Esophagus muscularis mucosa (tissue), 4 donors: ENCODE measurements around the gene IQGAP1. TPM values are rescaled to one million over a fixed set of nuclear protein-coding genes. Genes with fewer than 3 reads are reported as not detected.
"Not testable (repeated sequence)": the region's sequence is repeated elsewhere in the genome, so short reads cannot be mapped to it uniquely, and the experiment has no call there.

Experiments
- DNase-seq: peaks from one replicate; pipeline ENCODE4 v3.0.0-alpha.2; 2017; ENCODE audit errors: extremely low spot score
- H3K27ac ChIP-seq, 4 donors: fragments of 200-600 bp; sonication (generic); replicated peaks in 1 of 4; 1 replicate in 3 of 4; 2 replicates in 1 of 4; pipeline ENCODE4 v1.5.1; 2016 to 2019; ENCODE audit warnings: mild to moderate bottlenecking in 1 of 4
- H3K27me3 ChIP-seq, 4 donors: fragments of 200-600 bp; sonication (generic); one replicate each; pipeline versions ENCODE4 v1.5.1 to v1.6.0; 2016 to 2019
- H3K36me3 ChIP-seq, 4 donors: fragments of 200-600 bp; sonication (generic); one replicate each; pipeline ENCODE4 v1.5.1; 2016 to 2019
- H3K4me1 ChIP-seq, 4 donors: fragments of 200-600 bp; sonication (generic); one replicate each; pipeline ENCODE4 v1.5.1; 2016 to 2019
- H3K4me3 ChIP-seq, 4 donors: fragments of 200-600 bp; sonication (generic); 1 replicate in 2 of 4; 2 replicates in 2 of 4; pipeline ENCODE4 v1.5.1; 2016 to 2019; ENCODE audit warnings: mild to moderate bottlenecking in 4 of 4, moderate library complexity in 1 of 4
- H3K9me3 ChIP-seq, 4 donors: fragments of 200-600 bp; sonication (generic); 1 replicate in 3 of 4; 2 replicates in 1 of 4; pipeline ENCODE4 v1.5.1; 2016 to 2019
- CTCF ChIP-seq, 3 experiments: fragments of 200-600 bp in 2 of 3; fragments of 450-650 bp in 1 of 3; sonication (generic) in 2 of 3; IDR thresholded peaks; one replicate each; pipeline ENCODE4 v1.5.1; 2017 to 2019; ENCODE audit warnings: antibody characterized with exemption in 3 of 3, mild to moderate bottlenecking in 2 of 3, moderate library complexity in 1 of 3
- EP300 ChIP-seq: sonication (generic); formaldehyde crosslinking; IDR thresholded peaks from one replicate; pipeline ENCODE4 v1.6.1; 2017; ENCODE audit warnings: antibody characterized with exemption
- POLR2A ChIP-seq: fragments of 450-650 bp; IDR thresholded peaks from one replicate; pipeline ENCODE4 v1.6.1; 2017; ENCODE audit warnings: antibody characterized with exemption, moderate library complexity, mild to moderate bottlenecking, low read depth
- POLR2AphosphoS5 ChIP-seq, 2 donors: sonication (generic); formaldehyde crosslinking; IDR thresholded peaks; one replicate each; pipeline ENCODE4 v1.6.1; 2017; ENCODE audit warnings: antibody characterized with exemption in 2 of 2
- WGBS: methylation state at CpG from one replicate; pipeline ENCODE4 v1.1.5; 2018; 5-methylcytosine and 5-hydroxymethylcytosine counted together
- intact Hi-C: fragments of 100-400 bp; cut with DNase I; formaldehyde crosslinking; loops from one replicate; pipeline ENCODE4 v1.15.1; 2023
- total RNA-seq, 4 donors: library from RNA; depleted of rRNA; stranded (reverse); fragments of >200 nt; gene quantifications; one replicate each; pipeline versions ENCODE4 v1.1.0 to v1.2.1, GENCODE V29; 2016

The IQGAP1 gene
- total RNA-seq, 4 donors from 2014 or later = 212 to 293 (median 251) TPM

- Histone ChIP-seq H3K4me1 (peaks cover 0 to 7% (median 0%) of the 10 kb centered on the region in 4 donors), H3K9me3 (no peaks in the 10 kb centered on the region), H3K4me3 (no peak overlapping the region), H3K27ac (no peak overlapping the region), H3K27me3 (no peaks in the 10 kb centered on the region), H3K36me3 (peaks cover 56 to 83% (median 78%) of the 10 kb centered on the region in 4 donors)
- DNase-seq = no peak
- WGBS = 89% methylated on average over 2 of the region's 2 CpGs
- intact Hi-C loops = no loop called here
- TF ChIP-seq POLR2AphosphoS5 (IDR thresholded peaks at IDR 0.05) = no peak
- no peak for TF ChIP-seq POLR2A
- no peak for TF ChIP-seq CTCF (IDR thresholded peaks at IDR 0.05)
- TF ChIP-seq EP300 = no peak
These were observed 112.1 kb downstream of the IQGAP1 start for GRCh38 chr15:90500171-90500570.

GRCh38 chr15:90501898-90502297, 113.9 kb downstream of the IQGAP1 start:
- Histone ChIP-seq H3K9me3 (no peaks in the 10 kb centered on the region), H3K4me1 (peaks cover 0 to 4% (median 0%) of the 10 kb centered on the region in 4 donors), H3K27ac (no peak overlapping the region), H3K36me3 (peaks cover 51 to 68% (median 64%) of the 10 kb centered on the region in 4 donors), H3K4me3 (no peak overlapping the region), H3K27me3 (no peaks in the 10 kb centered on the region)
- WGBS = 75% methylated on average over 4 of the region's 4 CpGs
- DNase-seq = no peak
- TF ChIP-seq EP300 (no peak), CTCF (IDR thresholded peaks at IDR 0.05) (no peak), POLR2AphosphoS5 (IDR thresholded peaks at IDR 0.05) (no peak), POLR2A (no peak)
- intact Hi-C loops = no loop called here

GRCh38 chr15:90510781-90511180, 122.7 kb downstream of the IQGAP1 start:
- H3K4me1 ChIP-seq, H3K4me3 ChIP-seq, H3K36me3 ChIP-seq, H3K27me3 ChIP-seq, intact Hi-C loops, H3K27ac ChIP-seq, H3K9me3 ChIP-seq, DNase-seq: not testable (repeated sequence)
- WGBS = 97% methylated on average over 5 of the region's 29 CpGs

GRCh38 chr15:90511211-90511618, 123.2 kb downstream of the IQGAP1 start:
- DNase-seq, H3K9me3 ChIP-seq, H3K27ac ChIP-seq, H3K4me1 ChIP-seq, H3K27me3 ChIP-seq, H3K36me3 ChIP-seq, intact Hi-C loops, H3K4me3 ChIP-seq: not testable (repeated sequence)
- 92% methylated on average over 13 of the region's 13 CpGs for WGBS

GRCh38 chr15:90512276-90512675, 124.2 kb downstream of the IQGAP1 start:
- no peak overlapping the region for H3K4me3 ChIP-seq
- H3K4me1 ChIP-seq = no peaks in the 10 kb centered on the region
- no peaks in the 10 kb centered on the region for H3K9me3 ChIP-seq
- WGBS = 75% methylated on average over 2 of the region's 2 CpGs
- H3K27ac ChIP-seq = no peak overlapping the region
- no peaks in the 10 kb centered on the region for H3K36me3 ChIP-seq
- H3K27me3 ChIP-seq = no peaks in the 10 kb centered on the region
- intact Hi-C loops = no loop called here
- TF ChIP-seq POLR2AphosphoS5 (IDR thresholded peaks at IDR 0.05) (no peak), CTCF (IDR thresholded peaks at IDR 0.05) (no peak), POLR2A (no peak), EP300 (no peak)
- no peak for DNase-seq

GRCh38 chr15:90512981-90513380, 124.9 kb downstream of the IQGAP1 start:
- no peaks in the 10 kb centered on the region for H3K36me3 ChIP-seq
- no peaks in the 10 kb centered on the region for H3K4me1 ChIP-seq
- no peak for TF ChIP-seq POLR2A
- no peak for TF ChIP-seq CTCF (IDR thresholded peaks at IDR 0.05)
- TF ChIP-seq POLR2AphosphoS5 (IDR thresholded peaks at IDR 0.05) = no peak
- no peak for TF ChIP-seq EP300
- H3K27ac ChIP-seq = no peak overlapping the region
- DNase-seq = no peak
- H3K9me3 ChIP-seq = no peaks in the 10 kb centered on the region
- no peaks in the 10 kb centered on the region for H3K27me3 ChIP-seq
- intact Hi-C loops = no loop called here
- no peak overlapping the region for H3K4me3 ChIP-seq
- WGBS = 80% methylated on average over 3 of the region's 3 CpGs
